ENCODE measurements around the gene GPR39.

The GPR39 gene

DNA sequence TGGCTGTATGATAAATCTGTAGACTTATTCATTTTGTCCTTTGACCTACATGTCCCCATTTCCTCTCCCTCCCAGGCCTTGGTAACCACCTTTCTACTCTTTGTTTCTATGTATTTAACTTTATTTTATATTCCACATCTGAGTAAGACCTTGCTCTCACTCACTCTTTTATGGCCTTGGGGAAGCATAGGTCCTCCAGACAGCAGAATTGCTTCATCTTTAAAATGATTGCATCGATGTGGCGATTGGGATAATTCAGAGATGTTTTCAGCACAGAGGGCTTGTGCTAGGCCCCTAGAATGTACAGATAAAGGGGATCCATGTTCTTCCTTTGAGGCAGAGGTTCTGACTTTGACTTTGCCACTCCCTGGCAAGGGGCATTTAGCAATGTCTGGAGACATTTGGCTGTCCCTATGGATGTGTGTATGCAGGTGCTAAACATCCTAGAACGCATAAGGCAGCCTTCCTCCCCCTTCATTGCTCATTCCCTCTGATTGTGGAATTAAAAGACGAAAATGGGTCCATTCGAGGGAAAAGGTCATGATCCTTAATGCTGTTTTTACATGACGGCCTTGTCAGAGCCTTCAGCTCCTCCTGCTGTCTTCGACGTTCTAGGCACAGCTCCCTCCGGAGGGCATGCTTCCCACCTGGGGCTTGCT is 1.2 kb upstream of the GPR39 start:
- DNase-seq = no peak

DNA sequence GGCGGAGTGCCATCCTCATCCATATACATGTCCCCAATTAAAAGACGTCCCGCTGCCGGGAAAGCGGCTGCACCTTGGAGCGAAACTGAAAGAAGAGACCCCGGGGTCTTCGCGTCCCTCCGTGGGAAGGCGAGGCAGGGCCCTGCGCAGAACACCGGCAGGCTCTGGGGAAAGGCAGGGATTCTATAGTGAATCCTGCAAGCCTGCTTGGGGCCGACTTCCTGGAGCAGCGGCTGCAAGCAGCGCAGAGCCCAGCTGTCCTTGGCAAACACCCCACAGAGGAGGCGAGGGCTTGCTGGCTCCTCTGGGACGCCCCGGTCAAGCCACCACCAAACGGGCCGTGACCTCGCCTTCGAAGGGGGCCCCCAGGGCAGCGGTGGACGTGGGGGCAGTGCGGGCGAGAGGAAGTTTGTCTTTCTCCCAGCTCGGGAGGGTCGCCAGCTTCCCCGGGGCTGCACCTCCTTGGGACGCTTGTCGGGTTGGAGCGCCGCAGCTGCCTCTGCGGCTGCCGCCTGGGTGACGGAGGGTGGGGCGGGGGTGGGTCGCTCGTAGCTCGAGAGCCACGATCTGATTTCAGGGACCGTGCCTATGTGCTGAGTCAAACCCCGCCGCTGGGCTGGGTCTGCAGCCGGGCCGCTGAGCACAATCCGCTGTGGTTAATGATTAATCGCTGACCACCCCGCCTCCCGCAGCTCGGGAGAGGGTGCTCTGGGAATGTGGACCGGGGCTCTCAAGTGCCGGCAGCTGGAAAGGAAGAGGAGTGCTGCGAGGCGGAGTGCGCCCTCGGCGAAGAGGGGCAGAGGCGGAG is 486 bp upstream of the GPR39 start:
- no peak for DNase-seq

DNA sequence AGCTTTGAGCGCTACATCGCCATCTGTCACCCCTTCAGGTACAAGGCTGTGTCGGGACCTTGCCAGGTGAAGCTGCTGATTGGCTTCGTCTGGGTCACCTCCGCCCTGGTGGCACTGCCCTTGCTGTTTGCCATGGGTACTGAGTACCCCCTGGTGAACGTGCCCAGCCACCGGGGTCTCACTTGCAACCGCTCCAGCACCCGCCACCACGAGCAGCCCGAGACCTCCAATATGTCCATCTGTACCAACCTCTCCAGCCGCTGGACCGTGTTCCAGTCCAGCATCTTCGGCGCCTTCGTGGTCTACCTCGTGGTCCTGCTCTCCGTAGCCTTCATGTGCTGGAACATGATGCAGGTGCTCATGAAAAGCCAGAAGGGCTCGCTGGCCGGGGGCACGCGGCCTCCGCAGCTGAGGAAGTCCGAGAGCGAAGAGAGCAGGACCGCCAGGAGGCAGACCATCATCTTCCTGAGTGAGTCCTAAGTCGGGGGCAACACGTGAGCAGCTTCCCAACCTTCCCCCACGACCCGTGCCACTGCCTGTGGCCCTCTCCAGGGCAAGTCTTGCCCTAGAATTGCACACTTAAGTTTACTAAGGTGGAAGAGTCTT is 928 bp downstream of the GPR39 start:
- DNase-seq = no peak

DNA sequence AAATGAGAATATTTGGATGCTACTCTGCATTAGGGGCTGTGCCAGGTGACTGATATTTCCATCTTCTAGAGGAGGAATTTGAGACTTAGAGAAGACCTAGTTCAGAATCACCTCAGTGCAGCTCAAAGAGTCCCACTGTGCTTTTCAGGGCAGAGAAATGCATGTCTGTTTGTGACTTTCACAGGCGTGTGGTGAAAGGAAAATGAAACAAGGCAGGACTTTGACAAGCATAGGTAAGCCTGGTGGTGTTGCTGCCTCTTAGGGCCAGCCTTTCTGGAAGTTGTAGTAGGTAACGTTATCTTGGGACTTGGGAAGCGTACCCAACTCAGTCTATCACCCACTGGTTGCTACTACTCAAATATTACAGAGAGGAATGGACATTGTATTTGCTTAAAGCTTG is 2.6 kb downstream of the GPR39 start:
- DNase-seq = no peak

DNA sequence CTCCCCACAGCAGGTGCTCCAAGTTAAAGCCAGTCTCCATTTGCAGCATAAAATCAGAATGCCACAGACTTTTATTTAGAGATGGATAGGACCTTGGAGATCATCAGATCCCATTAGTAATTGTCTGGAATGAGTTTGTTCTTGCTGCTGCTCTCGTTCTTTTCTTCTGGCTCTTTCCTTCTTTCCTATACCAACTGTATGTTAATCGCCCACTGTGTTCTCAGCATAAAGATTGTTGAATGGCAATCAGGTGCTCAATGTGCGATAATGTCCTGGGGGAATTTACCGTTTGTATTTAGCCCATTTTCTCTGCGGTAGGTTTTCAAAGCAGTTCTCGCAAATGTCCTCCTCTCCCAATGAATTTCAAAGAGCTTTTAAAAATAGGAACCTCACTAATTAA is 3.3 kb downstream of the GPR39 start:
- DNase-seq = no peak

DNA sequence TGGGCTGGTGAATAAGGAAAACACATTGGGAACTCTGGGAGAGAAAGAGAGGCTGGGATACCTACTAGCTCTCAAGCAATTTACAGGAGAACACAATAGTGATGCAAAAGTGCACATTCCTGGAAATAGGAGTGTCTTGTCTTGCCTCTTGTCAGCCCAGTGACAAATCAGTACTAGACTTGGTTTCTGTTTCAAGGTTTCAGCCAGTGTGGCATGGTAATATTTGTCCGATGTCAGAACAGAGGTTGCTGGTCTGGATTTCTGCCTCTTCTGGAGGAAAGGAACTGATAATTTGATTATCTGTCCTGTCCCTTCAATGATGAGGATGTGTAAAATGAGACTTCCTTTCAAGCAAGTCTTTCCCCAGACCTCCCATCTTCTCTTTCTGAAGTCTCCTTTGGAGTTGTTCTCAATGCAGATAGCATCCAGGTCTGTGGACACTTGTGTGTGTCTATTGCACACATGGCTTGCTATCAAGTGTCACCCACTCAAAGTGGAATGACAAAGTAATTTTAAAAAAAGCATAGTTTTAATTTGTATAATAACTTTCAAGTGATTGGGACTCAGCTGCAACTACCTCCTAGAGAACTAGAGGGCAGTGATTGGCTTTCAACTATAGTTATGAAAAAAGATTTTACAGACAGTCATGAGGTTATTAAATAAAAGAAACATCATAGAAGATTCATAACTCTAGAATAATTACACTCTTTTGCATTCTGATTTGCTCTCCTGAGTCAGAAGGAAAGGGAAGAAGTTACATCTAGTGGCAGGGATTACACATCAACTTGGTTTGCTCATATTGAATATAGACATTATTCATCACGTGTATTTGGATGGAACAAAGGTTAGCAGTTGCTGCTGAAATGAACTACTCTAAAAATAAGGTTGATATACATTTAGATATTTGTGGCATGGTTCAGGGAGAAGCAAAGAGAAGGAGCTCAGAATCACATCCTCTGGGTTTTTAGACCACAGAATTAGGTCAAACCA is 4.5 kb downstream of the GPR39 start:
- DNase-seq = no peak

DNA sequence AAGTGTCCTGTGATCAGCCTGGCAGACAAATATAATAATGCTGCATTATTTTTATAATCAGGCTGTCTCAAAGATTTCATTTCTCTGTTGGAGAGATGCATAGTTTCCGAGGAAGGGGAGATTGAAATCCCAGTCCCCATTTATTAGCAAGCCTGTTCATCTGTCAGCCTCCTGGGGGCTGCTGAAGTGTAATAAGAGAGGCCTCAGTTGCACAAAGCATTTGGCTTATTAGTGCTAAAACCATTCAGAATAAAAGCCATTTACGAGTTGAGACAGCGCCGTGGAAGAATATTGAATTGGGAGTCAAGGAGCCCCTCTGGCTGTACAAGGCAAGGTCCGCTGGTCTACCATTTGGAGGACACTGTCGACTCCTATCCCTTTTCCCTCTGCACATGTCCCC is 6.1 kb downstream of the GPR39 start:
- DNase-seq = no peak

DNA sequence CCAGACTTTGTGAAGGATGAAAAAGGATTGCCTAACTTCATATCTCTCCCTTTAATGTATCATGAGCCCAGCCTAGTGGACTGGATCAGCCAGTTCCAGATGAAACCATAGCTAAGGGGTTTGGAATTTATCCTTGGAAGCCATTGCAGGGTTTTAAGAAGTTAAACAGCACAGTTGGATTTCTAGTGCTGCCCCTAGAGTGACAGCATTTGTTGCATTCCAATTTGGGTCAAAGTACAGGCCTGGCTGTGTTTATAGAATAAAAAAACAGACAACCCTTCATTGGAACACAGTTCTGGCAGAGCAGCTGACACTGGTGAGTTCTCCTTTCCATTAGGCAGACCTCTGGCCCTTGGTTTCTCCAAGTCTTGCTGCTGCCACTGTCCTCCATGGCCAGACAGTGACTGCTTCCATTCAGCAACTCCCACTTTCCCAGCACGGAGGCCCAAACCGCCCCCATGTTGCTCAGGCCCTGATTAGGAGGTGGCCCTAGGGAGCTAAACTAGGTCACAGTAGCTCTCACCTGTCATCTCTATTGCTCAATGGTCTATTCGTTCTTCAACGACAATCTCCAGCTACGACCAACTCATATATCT is 8.0 kb downstream of the GPR39 start:
- no peak for DNase-seq

DNA sequence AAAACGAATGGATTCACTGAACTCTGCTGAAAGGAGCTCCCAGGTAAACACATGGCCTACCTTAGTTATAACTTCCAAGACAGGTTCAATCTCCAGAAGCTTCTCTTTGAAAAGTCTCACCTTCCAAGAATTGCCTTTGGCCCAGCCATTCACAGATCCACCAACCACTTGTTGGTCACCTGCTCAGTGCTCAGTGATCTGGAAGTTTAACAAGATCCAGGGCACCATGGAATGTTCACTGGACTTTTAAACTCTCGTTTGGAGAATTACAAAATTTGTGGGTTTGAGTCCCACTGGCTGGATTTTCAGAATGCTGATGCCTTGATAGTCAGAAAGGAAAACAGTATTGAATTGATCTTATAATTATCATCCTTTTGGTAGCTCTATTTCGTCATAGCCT is 9.4 kb downstream of the GPR39 start:
- no peak for DNase-seq

DNA sequence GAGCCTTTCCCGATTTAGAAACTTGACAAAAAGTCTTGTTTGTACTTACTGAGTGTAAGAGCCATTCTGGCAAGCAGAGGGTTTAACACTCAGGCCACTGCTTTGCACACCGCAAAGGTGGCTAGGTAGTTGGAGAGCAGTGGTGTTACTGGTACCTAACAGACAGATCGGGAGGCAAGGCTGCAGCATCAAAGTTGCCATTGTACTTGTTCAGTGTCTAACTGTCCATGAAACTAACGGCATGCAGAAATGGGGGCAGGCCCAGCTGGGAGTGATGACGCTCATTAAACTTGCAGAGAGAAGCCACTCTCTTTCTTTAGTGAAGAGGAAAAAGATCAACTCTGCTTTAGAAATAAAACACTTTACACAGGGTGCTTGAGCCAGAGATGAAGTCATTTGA is 10.1 kb downstream of the GPR39 start:
- DNase-seq = no peak

DNA sequence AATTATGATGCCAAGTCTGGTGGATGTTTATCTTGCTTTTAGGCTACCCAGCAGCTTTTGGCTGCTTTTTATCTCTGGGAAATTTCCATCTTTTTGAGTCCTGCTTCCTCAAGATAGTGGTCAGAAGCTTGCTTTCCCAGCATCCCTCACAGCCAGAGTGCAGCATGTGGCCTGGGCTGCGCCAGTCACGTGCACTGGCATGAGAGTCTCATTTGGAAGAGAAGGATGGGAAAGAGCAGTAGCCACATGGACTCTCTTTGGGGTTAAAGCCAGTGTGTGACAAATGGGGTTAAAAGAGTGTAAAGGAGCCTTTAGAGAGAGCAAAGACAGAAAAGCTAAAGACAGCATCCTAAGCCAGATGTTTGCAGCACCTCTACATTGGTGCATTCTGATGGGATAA is 12.7 kb downstream of the GPR39 start:
- no peak for DNase-seq

DNA sequence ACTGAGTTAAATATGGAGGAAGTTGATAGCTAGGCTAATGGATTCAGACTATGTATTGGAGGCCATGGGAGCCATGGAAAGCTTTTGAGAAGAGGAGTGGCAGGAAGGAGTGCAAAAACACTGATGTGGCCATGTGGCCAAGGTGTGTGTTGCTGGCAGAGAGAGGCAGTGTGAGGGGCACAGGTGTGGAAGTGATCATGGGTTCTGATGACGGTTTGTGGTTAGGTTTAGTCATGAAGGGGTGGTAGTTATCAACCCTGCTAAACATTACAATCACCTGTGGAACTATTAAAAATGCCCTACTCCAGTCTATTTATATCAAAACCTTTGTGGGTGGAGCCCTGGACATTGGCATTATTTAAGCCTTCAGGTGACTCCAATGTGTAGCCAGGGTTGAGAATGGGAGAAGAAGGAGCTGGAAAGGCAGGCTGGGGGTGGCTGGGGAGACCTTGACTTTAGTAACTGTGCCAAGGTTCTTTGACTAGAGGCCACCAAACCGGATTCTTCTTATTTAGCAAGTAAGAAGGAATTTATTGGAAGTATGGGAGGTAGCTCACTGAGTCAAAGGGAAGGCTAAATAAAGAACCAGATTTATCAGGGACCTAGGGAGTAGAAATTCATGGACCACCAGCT is 13.5 kb downstream of the GPR39 start:
- DNase-seq = no peak

DNA sequence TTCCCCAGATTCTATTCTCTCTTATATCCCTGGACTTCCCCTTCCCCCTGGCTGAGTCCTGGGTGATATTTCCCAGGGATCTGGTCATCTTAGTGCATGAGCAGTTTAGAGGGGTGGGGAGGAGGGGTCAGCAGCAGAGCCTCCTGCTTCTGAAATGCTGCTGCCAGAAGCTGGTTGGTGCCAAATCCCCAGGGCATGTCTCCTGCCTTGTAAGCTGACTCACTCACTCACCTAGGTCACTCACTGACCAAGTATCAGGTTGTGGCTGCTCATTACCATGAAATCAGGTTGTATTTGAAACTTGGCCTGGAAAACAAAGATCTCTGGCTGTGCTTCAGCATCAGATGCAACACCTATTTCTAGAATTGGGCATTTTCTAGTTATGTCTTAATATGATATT is 14.3 kb downstream of the GPR39 start:
- no peak for DNase-seq

DNA sequence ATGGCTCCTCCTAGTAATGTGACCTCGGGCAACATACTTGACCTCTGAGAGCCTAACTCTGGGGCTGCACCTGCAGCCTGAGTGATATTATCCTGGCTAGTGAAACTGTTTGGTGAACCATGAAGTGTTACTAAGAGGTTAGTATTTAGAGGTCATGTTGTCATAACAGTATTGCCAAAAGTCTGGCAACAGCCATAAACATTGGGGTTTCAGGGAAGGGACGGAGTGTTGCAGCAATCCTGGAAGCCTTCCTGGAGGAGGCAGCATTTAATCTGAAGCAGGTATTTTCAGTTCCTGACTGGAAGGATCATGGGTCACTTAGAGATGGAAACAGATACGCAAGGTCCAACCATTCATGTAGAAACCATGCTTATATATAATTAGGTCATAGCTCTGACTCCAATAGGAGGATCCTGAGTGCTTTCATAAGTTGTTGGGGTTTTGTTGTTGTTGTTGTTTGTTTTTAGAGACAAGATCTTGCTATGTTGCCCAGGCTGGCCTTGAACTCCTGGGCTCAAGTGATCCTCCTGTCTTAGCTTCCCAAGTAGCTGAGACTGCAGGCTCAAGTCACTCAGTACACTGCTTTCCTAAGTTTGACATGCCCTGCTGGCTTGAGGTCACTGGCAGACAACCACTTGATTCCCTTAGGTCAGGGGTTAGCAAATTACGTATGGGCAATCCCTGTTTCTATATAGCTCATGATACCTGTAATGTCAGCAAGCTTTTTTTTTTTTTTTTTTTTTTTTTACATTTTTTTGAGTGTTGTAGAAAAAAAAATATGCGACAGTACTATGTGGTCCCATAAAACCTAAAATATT is 21.5 kb downstream of the GPR39 start:
- DNase-seq = no peak

DNA sequence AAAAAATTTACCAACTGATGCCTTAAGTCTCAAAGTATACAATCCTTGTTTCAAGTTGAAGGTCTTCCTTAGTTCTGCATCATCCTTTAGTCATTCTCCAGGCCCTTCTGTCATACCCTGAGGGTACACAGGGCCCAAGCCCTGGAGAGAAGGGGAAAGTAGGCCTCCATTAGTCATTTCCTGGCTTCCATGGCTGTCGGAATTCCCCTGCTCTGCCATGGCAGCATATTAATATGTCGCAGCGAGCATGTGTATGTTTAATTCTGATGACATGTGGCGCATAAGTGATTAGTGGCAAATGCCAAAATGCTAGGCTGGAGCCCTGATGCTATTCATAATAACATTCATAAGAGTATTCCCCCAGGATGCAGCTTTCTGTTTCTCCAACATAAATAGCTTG is 22.1 kb downstream of the GPR39 start:
- DNase-seq = no peak

DNA sequence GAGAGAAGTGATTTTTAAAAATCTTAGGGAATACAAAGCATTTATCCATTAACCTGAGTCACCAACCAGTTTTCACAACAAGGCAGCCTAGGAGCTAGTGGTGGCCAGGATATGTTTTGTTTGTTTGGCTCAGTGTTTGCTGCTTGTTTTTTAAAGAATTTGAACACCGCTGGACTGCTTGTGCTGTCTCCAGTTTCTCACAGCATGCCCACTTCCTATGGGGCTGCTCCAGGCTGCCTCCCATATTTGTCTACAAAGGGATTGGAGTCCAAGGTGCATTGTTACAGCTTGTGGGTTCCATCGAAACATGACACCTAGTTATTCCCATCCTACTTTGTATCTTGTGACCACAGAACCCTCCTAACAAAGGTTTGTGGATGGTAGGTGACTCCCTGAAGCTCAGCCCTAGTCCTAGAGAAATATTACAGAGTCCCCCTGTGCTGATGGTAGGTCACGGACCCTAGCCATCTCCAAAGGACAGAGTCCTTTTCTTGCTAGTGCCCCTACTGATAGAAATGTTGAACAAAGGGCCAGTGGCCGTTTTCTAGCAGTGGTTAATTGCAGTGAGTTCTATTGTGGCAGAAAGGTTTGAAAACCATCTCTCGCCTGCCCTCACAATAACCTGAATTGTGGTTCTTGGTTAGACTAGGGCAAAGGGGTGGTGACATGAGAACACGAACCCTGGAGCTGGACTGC is 23.2 kb downstream of the GPR39 start:
- DNase-seq = no peak

DNA sequence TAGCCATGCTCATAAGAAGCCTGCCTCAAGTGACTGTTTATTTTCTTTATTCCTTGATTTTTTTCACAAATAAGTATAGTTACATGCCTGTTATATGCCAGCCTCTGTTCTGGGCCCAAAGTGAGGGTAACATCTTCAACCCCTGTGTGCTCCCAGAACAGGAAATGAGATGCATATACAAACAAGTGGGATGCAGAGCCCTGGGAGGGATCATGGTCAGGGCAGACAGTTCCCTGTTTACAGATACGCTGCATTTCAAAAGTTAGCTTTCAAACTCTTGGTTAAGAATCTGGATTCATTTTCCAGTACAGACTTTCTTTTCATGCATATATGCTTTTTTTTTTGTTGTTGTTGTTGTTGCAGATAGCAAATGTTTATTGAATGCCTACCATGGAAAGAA is 24.4 kb downstream of the GPR39 start:
- no peak for DNase-seq

DNA sequence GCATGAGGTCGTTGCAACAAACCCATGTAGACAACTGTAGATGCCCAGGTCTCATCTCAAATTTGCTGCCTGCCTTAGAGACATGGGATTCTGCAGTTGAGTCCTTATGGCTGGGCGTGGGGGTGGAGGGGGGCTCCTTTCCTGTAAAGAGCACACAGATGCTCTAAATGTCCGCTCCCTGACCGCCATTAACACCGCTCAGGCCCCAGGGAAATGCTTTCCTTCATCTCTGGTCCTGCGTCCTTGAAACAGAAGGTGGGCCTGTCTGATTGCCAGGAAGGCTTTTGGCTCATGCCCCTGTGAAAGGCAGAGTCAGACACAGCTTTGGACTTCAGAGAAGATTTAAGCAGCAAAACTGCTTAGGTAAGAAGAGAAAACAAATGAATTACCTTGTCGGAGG is 25.7 kb downstream of the GPR39 start:
- no peak for DNase-seq

DNA sequence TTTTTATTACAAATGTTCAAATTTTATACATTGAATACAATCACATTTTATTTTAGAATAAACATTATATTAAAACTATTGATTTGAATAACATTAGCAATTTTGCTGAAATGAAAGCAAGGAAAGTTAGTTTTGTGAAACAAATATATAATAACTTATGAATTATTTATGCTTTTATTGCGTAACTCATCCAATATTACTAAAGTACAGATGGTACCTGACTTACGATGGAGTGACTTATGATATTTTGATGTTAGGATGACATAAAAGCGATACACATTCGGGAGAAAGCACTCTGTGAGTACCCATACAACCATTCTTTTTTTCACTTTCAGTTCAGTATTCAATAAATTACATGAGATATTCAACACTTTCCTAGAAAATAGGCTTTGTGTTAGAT is 26.5 kb downstream of the GPR39 start:
- DNase-seq = no peak

DNA sequence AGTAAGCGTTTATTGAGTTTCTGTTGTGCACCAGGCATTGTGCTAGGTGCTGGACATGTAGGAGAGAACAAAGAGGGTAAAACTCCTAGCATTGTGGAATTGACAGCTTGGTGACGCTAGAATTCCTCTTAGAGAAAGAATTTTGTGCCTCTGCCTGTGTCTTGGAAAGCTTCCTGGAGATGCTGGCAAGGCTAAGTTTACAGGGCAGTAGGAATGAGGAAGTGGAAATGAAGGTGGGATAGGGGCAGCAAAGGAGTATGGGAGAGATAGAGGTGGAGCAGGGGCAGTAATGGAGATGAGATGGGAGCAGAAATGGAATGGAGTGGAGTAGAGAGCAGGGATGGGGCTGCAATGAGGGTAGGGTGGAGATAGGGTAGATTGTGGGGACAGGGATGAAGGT is 29.8 kb downstream of the GPR39 start:
- DNase-seq = no peak

DNA sequence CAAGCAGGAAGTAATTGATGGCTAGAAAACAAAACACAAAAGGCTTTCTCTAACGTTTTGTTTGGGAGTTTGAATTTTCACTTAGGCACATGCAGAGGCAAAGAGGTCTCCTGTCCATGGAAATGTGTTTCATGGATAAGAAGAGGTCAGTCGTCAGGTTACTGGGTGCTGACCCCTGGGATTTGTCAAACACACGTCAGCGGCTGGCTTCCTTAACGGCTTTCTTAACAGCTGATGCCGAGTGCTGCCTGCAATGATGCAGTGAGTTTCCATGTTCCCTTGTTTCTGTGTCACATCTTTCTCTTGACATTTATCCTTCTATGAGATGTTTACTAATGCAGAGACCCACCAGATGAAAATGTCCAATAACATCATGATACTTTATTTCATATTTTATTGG is 31.7 kb downstream of the GPR39 start:
- no peak for DNase-seq

All from activated CD8-positive, alpha-beta memory T cell treated with anti-CD3 and anti-CD28 coated beads, Interleukin-2, amount 50 U/mL, for 48 hours (primary cell).